Hepatocyte (in vitro differentiated cells): ENCODE measurements around the gene WDFY4. TPM values are rescaled to one million over a fixed set of nuclear protein-coding genes. Genes with fewer than 3 reads are reported as not detected.

Source experiments
- DNase-seq: peaks from one replicate; pipeline ENCODE4 v3.0.0-alpha.2; 2016; ENCODE audit warnings: low spot score
- H2AFZ ChIP-seq: fragments of 200-600 bp; sonication (generic); 2 replicates; pipeline ENCODE4 v1.6.0; 2016; ENCODE audit warnings: antibody characterized with exemption, mild to moderate bottlenecking
- H3K27ac ChIP-seq: fragments of 200-600 bp; sonication (generic); 2 replicates; pipeline ENCODE4 v1.5.1; 2016; ENCODE audit warnings: mild to moderate bottlenecking
- H3K27me3 ChIP-seq: fragments of 200-600 bp; sonication (generic); 2 replicates; pipeline ENCODE4 v1.6.1; 2016
- H3K36me3 ChIP-seq: fragments of 200-600 bp; sonication (generic); replicated peaks from 2 replicates; pipeline ENCODE4 v1.5.1; 2016; ENCODE audit warnings: low read depth; ENCODE audit not compliant: insufficient read depth
- H3K4me1 ChIP-seq: fragments of 200-600 bp; sonication (generic); 2 replicates; pipeline ENCODE4 v1.5.1; 2016; ENCODE audit warnings: mild to moderate bottlenecking, moderate library complexity; ENCODE audit not compliant: insufficient read depth
- H3K4me2 ChIP-seq: fragments of 200-600 bp; sonication (generic); 2 replicates; pipeline ENCODE4 v1.6.0; 2016
- H3K4me3 ChIP-seq: fragments of 200-600 bp; sonication (generic); 2 replicates; pipeline ENCODE4 v1.5.1; 2016; ENCODE audit warnings: mild to moderate bottlenecking
- H3K79me2 ChIP-seq: fragments of 200-600 bp; sonication (generic); 2 replicates; pipeline ENCODE4 v1.6.0; 2017; ENCODE audit warnings: mild to moderate bottlenecking
- H3K9me2 ChIP-seq: fragments of 200-600 bp; sonication (generic); replicated peaks from 2 replicates; pipeline ENCODE4 v1.6.0; 2017; ENCODE audit warnings: mild to moderate bottlenecking; ENCODE audit not compliant: insufficient read depth
- H3K9me3 ChIP-seq: fragments of 200-600 bp; sonication (generic); 2 replicates; pipeline ENCODE4 v1.5.1; 2016; ENCODE audit warnings: low read depth, mild to moderate bottlenecking
- H4K20me1 ChIP-seq: fragments of 200-600 bp; sonication (generic); 2 replicates; pipeline ENCODE4 v1.6.0; 2016; ENCODE audit warnings: mild to moderate bottlenecking; ENCODE audit not compliant: insufficient read depth, poor library complexity, severe bottlenecking
- CTCF ChIP-seq: fragments of 200-600 bp; sonication (generic); IDR thresholded peaks from 2 replicates; pipeline ENCODE4 v1.5.1; 2016; ENCODE audit warnings: antibody characterized with exemption, mild to moderate bottlenecking; ENCODE audit not compliant: poor library complexity
- EZH2 ChIP-seq: fragments of 200-600 bp; sonication (generic); IDR thresholded peaks from 2 replicates; pipeline ENCODE4 v1.6.1; 2016; ENCODE audit warnings: antibody characterized with exemption, mild to moderate bottlenecking, borderline replicate concordance
- EZH2phosphoT487 ChIP-seq: fragments of 200-600 bp; sonication (generic); IDR thresholded peaks from one replicate; pipeline ENCODE4 v1.6.1; 2018; ENCODE audit warnings: antibody characterized with exemption, mild to moderate bottlenecking, low read depth, moderate library complexity; ENCODE audit not compliant: unreplicated experiment, severe bottlenecking
- WGBS: methylation state at CpG from one replicate; pipeline ENCODE4 v1.1.6; 2016; ENCODE audit warnings: low lambda C conversion rate; ENCODE audit errors: missing lambda C conversion rate; 5-methylcytosine and 5-hydroxymethylcytosine counted together
- polyA plus RNA-seq: library from polyadenylated mRNA; unstranded; fragments of >200 nt; fragmentation: Nextera tagmentation; extraction: Ambion mirVana; gene quantifications from 2 replicates; pipeline ENCODE4 v1.2.1, GENCODE V29; 2016
- total RNA-seq: library from RNA; depleted of rRNA; stranded (reverse); fragments of >200 nt; gene quantifications from 2 replicates; pipeline ENCODE4 v1.2.3, GENCODE V29; 2014

Gene WDFY4
- total and polyA plus RNA-seq, 2 experiments from 2014 or later = 0.43 to 0.91 TPM

GRCh38 chr10:48844616-48845015 lies 159.9 kb downstream of the WDFY4 start:
- WGBS = 81% methylated on average over 3 of the region's 3 CpGs

GRCh38 chr10:48845512-48845911 lies 160.8 kb downstream of the WDFY4 start:
- no peak for TF ChIP-seq EZH2
- Histone ChIP-seq H2AFZ (no peak overlapping the region), H3K79me2 (no peaks in the 10 kb centered on the region), H3K9me2 (no peaks in the 10 kb centered on the region), H3K27me3 (no peaks in the 10 kb centered on the region), H3K36me3 (no peaks in the 10 kb centered on the region), H3K4me3 (no peak overlapping the region), H3K4me1 (no peaks in the 10 kb centered on the region), H3K27ac (no peak overlapping the region), H3K4me2 (no peak overlapping the region), H3K9me3 (no peaks in the 10 kb centered on the region), H4K20me1 (no peaks in the 10 kb centered on the region)
- no peak for DNase-seq
- 92% methylated on average over 2 of the region's 2 CpGs for whole genome bisulfite sequencing

More at GRCh38 chr10:48844616-48845015, 159.9 kb downstream of the WDFY4 start:
- Histone ChIP-seq H2AFZ (no peak overlapping the region), H3K9me2 (no peaks in the 10 kb centered on the region), H3K27ac (no peak overlapping the region), H3K27me3 (no peaks in the 10 kb centered on the region), H3K4me1 (no peaks in the 10 kb centered on the region), H3K4me3 (no peak overlapping the region), H3K4me2 (no peak overlapping the region), H3K9me3 (no peaks in the 10 kb centered on the region), H3K79me2 (no peaks in the 10 kb centered on the region), H3K36me3 (no peaks in the 10 kb centered on the region), H4K20me1 (no peaks in the 10 kb centered on the region)
- TF ChIP-seq EZH2 = no peak
- TF ChIP-seq EZH2phosphoT487 = no peak
- TF ChIP-seq CTCF = no peak
- DNase-seq = no peak

- H3K9me3 ChIP-seq = no peaks in the 10 kb centered on the region
- WGBS = 93% methylated on average over 5 of the region's 5 CpGs
Measured at GRCh38 chr10:48847691-48848090, 163.0 kb downstream of the WDFY4 start.

GRCh38 chr10:48856855-48857254 lies 172.2 kb downstream of the WDFY4 start:
- Histone ChIP-seq H3K9me2 (no peaks in the 10 kb centered on the region), H3K36me3 (no peaks in the 10 kb centered on the region), H3K27ac (no peak overlapping the region), H3K79me2 (no peaks in the 10 kb centered on the region), H4K20me1 (no peaks in the 10 kb centered on the region), H3K27me3 (no peaks in the 10 kb centered on the region), H3K4me3 (no peak overlapping the region), H2AFZ (no peak overlapping the region), H3K9me3 (no peaks in the 10 kb centered on the region), H3K4me1 (no peaks in the 10 kb centered on the region), H3K4me2 (no peak overlapping the region)
- no peak for DNase-seq
- TF ChIP-seq EZH2phosphoT487 (no peak), EZH2 (no peak), CTCF (no peak)

More at GRCh38 chr10:48847691-48848090, 163.0 kb downstream of the WDFY4 start:
- Histone ChIP-seq H3K27ac (no peak overlapping the region), H2AFZ (no peak overlapping the region), H4K20me1 (no peaks in the 10 kb centered on the region), H3K4me3 (no peak overlapping the region), H3K9me2 (no peaks in the 10 kb centered on the region), H3K36me3 (no peaks in the 10 kb centered on the region), H3K79me2 (no peaks in the 10 kb centered on the region), H3K4me2 (no peak overlapping the region), H3K4me1 (no peaks in the 10 kb centered on the region), H3K27me3 (no peaks in the 10 kb centered on the region)
- DNase-seq = no peak
- TF ChIP-seq EZH2phosphoT487 (no peak), CTCF (no peak), EZH2 (no peak)
